GM19324 (cell line): Measurements from ENCODE around the gene CELSR1.
"Not testable (repeated sequence)": the region's sequence is repeated elsewhere in the genome, so short reads cannot be mapped to it uniquely, and the experiment has no call there.

Source experiments
- ATAC-seq: cut with Tn5 transposase; IDR thresholded peaks from one replicate; pipeline ENCODE4 v1.9.1; 2021; ENCODE audit warnings: mild to moderate bottlenecking, moderate library complexity; ENCODE audit not compliant: unreplicated experiment, low FRiP score

Gene CELSR1

DNA sequence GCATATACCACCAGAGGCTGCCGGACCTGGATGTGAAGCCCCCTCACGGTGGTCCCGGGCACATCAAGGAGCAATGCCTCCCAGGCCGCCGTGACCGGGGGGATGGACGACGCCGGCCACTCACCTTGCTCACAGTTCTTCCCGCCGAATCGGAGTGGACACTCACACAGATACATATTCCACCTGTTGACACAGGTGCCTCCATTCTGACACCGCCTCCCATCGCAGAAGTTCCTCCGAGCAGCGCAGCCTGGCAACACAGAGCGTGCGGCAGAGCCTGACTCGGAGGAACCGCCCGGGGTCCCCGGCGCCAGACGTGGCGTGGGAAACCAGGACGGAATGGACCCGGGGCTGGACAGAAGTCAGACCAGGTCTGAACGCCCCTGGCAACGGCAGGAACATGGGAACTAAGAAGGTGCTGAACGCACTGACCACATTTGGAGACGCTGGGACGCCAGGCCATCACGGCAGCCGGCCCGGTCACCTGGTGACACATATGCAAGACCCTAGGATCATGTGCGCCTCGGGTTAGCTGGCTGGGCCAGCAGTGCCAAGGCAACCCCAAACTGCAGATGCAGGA lies 127.7 kb downstream of the CELSR1 start:
- no peak for ATAC-seq

DNA sequence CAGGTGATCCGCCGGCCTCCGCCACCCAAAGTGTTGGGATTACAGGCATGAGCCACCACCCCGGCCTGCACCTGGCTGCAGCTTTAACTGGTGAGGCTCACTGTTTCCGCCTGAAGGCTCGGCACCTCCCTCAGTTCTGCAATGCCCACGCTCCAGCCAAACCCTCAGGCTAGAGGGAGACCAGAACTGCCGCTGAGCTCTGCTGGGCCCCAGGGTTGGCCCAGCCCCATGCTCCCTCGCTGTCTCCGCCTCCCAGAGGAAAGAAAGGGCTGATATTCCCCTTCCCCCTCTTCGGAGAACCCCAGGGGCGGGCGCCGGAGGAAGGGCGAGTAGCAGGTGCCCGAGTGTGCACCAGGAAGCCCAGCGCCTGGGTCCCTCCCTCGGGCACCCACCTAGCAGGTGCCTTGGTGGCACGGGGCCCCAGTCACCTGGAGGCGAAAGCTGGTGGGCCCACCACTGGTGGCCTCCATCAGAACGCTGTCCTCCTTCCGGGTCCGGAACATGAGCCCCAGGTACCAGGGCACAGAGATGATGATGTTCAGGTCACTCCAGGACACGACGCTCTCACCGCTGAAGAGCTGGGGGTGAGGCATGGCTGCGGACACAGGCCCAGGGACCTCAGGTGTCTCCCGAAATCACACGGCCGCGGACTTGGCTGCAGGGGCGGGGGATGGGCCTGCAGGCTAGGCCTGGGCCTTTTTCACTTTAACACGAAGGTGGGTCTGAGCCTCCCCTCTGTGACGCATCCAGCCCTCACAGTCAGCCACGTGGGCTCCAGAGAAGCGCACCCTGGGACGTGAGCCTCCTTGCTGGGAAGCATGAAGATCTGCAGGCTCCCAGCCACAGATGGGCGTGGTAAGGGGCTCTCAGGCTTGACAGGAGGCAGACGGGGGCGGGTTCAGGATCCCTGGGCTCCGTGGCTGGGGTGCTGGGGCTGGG lies 128.6 kb downstream of the CELSR1 start:
- ATAC-seq = no peak

DNA sequence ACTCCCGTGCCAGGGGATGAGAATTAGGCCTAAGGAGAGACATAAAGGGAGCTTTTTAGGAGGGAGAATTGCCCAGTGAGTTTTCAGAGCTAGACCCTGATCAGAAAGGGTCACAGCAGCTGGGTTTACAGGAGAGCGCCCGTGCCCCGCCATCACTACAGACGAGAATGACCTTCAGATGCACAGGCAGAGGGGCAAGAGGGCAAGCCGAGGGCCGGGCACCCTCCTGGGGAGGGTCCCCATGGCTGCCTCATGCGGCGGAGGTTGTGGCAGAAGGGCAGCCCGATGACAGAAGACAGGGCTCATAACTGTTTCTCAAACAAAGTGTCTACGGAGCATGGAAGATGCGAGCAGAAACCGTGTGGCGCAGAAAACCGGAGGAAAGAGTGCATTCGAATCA lies 129.7 kb downstream of the CELSR1 start:
- ATAC-seq = no peak

DNA sequence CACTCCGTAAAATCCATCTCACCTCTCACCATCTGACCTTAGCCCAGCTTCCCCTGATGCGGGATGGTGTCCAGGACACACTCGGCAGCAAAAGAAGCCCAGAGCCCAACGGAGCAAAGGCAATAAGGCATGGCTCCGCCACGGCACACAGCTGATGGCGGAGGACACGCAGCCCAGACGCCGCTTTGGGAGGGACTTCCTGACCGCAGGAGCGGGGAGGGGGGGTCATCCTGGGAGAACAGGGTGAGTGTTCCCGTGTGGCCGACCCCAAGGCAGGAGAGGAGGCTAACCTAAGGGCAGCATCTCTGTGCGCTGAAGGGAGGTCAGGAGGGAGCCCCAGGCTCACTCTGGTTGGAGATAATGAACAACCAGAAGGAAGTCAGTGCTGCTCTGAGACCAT lies 130.6 kb downstream of the CELSR1 start:
- no peak for ATAC-seq

DNA sequence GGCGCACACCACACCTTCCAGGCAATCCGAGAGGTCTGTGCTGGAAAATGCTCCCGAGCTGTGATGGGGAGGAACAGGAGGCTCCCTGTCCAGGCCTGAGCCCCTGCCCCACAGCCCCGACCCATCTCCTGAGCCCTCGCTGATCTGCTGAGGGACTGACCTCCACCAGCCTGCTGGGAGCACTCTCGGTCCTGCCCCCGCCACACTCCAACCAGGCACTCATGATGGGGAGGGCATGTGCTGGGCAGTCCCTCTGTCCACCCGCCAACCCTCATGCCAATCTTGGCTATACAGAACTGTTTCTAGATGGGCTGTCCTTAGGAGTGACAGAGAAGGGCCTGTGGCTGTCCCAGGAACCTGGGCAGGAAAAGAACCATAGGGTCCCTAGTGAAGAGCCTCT lies 131.1 kb downstream of the CELSR1 start:
- no peak for ATAC-seq

DNA sequence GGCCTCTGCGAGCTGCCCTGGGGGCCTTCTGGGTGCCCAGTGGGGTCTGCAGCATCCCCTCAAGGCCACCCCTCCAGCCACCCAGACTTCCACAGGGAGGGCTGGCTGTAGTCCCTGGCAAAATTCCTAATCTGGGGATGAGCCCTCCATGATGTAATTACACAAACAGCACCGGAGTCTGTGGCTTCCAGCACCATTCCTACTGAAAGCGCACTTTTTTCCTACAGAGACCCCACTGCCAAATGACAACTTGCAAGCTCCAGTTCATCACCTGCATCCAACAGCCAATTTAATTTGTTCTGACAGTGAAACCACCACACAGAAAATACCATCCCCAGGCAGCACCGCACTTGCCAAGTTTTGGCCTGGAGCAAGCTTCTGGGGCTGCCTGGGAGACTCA lies 131.5 kb downstream of the CELSR1 start:
- no peak for ATAC-seq

DNA sequence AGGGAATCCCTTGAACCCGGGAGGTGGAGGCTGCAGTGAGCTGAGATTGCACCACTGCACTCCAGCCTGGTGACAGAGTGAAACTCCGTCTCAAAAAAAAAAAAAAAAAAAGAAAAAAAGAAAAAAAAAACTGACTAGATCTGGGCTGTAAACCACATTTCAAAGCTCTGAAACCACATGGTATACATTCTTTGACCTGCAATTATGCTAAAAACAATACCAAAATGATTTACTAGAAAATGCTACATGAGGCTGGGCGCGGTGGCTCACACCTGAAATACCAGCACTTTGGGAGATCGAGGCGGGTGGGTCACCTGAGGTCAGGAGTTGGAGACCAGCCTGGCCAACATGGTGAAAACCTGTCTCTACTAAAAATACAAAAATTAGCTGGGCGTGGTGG lies 133.5 kb downstream of the CELSR1 start:
- ATAC-seq = not testable (repeated sequence)

DNA sequence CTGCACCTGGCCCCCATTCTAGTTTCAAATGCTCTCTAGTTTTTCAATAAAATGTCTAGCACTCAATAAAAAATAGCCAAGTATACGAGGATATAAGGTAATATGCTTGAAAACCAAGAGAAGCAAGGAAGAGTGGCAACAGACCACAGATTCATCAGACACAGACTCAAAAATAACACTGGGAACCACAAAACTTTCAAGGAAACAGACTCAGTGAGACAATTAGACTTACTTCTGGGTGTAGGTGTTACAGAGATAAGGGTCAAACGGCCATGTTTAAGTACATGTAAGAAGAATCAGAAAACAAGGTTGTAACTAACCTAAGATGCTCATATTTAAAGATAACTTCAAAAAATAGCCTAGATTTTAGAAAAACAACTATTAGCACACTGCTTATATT lies 134.9 kb downstream of the CELSR1 start:
- no peak for ATAC-seq

DNA sequence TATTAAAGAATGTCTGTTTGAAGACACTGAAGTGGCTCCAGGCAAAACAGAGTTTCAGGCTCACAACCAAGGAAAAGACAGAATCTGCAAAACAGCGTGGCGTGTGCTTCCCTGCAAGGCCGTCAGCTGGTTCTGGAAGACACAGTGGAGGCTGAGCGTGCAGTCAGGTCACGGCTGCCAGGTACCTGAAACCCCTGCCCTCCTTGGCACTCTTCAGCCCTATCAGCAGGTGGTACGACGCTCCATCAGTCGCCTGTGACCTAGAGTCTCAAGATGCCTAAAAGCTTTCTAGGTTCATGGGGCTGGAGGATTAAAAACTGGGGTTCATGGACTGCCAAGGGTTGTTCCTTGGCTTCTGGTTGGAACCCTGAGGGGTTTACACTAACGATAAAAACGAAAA lies 136.1 kb downstream of the CELSR1 start:
- ATAC-seq = no peak

DNA sequence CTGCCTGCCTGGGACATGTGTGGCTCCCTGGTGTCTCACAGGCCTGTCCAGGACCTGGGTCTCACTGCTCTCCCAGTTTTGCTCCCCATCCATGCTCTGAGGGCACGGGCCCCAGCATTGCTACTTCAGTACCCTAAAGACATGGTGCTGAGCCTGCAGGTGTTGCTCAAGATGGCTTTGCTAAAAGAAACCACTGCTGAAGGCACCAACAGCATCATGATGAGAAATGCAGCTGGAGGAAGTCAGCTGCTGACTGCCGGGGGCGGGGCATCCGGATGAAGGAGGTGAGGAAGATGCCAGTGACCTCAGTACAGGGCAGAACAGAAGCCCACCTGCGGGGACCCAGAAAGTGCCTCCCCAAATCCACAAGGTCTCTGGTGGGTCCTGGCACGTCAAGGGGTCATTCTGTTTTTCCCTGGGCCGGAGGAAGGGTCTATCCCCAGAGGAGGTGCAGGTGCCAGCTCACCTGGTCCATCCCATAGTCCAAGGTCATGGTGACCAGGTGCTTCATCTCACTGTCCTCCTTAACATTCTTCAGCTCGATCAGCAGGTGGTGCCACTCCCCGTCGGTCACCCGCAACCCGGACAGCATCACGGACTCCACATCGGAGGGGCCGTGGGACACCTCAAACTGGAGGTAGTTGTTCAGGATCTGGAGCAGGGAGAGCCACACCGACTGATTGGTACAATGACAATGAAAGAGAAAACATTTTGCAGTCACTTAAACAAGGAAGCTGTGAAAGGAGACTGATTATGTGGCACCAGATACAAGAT lies 138.0 kb downstream of the CELSR1 start:
- no peak for ATAC-seq

DNA sequence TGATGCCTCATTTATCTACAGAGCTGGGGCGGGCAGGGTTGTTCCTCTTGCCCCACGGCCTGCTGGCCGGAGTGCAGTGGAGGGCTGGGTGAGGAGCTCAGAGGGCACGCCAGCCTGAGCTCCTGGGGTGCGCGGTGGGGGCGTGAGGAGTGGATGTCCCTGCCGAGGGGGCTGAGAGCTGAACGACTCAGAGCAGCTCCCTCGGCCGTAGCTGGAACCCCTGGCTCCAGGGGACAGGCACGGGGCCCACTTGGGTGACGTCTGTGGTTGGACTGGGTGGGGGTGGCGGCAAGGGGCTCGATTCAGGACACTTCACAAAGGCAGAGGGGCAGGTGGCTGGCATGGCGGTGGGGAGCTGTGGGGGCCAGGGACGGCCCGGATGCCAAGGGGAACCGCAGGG lies 139.5 kb downstream of the CELSR1 start:
- no peak for ATAC-seq

DNA sequence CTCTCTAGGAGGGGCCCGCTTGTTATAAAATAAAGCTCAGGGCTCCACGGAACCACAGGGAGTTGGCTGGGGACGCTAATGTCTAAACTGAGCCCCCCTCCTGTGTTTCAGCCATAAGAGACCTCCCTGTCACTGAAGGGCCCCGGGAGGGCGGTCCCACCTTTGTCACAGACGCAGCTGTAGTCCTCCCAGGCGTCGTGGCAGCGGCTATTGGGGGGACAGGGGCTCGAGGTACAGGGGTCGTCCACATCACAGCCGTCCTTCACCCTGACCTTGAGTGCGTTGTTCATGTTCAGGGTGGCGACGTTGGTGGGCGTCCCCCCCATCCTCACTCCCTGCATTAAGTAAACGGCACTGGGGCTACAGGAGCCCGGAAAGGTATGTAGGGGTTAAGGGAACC lies 139.9 kb downstream of the CELSR1 start:
- ATAC-seq = no peak

DNA sequence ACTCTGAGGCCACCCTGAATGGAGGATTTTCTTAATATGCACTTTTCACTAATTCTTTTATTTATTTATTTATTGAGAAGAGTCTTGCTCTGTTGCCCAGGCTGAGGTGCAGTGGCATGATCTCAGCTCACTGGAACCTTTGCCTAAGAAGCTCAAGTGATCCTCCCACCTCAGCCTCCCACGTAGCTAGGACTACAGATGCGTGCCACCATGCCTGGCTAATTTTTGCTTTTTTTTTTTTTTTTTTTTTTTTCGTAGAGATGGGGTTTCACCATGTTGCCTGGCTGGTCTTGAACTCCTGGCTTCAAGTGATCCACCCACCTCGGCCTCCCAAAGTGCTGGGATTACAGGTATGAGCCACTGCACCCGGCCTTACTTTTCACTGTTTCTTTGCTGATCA lies 140.4 kb downstream of the CELSR1 start:
- not testable (repeated sequence) for ATAC-seq

DNA sequence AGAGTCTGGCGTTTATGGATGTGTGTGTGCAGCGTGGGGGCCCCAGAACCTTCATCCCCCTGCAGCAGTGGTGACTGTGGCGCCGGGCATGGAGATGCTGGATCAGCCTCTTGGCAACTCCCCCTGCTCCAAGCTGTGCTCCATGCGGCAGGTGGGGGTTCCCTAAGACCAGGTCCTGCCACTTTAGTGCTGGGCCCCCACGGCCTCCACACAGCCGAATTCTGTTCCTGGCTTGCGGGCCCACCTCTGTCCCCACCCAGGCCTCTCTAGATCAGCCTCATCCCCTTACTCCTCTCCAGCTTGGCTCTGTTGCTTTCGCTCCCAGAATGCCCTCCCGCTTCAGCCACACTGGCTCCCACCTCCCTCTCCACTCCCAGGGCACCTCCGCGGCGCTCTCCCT lies 142.3 kb downstream of the CELSR1 start:
- ATAC-seq = no peak

DNA sequence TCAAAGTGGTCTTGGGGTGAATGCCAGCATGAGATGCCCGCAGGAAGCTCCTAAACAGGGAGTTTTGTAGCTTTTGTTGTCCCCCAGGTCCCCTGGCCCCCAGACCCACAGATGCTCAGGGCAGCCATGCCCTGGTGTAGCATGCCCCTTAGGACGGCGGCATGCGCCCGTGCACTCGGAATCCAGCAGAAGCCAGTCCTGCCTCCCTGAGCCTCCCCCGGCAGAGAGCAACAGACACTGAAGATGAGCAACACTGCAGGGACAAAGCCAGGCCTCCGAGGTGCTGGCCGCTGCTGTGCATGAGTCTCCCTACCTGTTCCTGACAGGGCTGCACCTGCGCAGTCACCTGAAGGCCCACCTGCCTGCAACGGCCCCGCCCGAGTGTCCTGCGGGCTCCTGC lies 142.8 kb downstream of the CELSR1 start:
- no peak for ATAC-seq

DNA sequence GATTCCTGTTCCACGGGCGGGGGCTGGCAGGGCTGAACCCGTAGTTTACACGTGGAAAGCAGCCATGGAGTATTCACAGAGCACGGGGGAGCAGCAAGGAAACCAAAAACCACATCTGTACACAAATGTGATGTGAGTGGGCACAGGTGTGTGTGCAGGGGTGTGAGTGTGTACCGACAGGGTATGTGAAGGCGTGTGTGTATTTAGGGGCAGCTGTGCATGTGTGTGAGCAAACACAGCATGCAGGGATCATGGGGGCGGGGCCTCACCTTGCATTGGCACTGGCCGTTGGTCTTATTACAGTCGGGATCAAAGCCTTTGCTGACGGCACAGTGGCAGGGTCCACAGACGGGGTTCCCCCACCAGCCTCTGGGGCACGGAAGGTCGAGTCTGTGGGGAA lies 143.5 kb downstream of the CELSR1 start:
- ATAC-seq = no peak

DNA sequence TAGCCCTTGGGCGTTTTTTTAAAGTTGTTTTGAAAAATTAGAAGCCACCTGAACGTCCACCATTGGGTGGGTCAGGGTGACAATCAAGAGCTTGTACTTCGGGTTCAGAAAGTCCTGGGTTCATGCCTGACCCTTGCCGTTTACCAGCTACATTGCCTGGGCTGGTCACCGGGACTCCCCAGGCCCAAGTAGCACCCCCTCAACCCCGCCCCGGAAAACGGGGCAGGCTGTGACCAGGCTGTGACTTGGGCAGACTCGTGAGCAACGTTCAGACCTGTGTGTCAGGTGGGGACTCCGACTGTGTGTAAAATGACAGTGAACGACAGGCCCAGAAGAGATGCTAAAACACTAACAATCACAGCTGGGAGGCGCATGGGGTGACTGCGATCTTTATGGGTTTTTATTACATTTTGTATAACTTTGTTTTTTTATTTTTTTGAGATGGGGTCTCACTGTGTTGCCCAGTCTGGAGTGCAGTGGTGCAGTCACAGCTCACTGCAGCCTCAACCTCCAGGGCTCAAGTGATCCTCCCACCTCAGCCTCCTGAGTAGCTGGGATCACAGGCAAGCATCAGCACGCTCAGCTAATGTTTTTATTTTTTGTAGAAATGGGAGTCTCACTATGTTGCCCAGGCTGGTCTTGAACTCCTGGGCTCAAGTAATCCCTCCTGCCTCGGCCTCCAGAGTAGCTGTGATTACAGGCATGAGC lies 145.1 kb downstream of the CELSR1 start:
- no peak for ATAC-seq

DNA sequence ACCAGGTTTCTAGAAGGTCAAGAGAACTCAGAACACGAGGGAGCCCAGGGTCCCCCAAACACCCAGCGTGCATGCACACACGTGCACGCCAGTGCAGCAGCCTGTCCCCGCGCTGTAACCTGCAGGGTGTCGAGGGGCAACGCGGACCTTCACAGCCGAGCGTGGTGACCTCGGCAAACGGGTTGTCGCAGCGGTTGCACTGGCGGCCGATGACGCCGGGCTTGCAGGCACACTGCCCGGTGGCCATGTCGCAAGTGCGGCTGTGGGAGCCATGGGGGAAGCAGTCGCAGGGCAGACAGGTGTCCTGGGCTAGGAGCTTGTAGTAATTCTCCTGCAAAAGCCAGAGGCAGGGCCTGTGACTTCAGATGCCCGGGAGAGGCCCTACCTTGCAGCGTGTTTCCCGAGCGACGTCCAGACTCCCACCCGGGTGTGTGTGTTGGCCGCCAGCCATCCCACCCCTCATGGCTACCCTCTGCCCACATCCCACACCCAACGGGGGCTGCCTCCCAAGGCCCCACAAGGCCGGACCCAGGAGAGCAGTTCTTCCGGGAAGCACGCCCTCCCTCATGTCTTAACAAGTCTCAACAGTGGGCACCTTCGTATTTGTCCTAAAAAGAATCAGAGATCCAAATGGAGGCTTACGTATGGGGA lies 145.8 kb downstream of the CELSR1 start:
- no peak for ATAC-seq

DNA sequence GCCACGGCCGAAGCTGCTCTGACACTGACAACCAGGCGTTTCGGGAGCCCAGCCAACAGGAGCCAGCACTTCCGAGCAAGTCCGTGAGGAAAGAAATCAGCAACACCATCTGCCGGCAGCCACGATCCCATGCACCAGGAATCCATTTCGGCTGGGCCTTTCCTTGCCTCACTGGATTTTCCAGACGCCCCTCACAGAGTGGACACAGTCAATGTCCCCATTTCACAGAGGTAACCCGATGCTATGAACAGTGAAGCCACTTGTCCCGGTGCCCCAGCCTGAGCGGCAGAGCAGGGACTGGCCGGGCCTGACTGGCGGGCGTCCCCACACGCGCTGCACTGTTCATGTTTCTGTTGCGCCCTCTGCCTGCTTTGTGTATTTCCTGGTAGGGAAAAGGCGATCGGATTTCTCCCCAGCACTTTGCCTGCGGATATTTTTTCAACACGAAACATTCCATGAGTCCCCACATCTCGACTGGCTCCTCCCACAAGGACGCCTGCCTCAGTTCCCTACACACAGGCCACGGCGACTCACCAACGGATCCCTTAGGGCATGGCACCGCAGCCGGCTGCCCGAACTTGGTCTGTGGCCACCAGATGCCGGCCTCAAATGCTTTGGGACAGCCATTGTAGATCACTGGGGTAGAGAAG lies 146.6 kb downstream of the CELSR1 start:
- ATAC-seq = no peak
